ENCODE results near the gene SNAP29.

GRCh38 chr22:20885017-20885556 lies 26.3 kb downstream of the SNAP29 start:
- TF ChIP-seq POLR2AphosphoS5 (IDR thresholded peaks at IDR 0.05) (no peak), POLR2A (IDR thresholded peaks at IDR 0.05) (no peak)

All from stomach (tissue), 4 donors.